IPS-20b (cell line): ENCODE results near the gene YIF1B.
"Not testable (repeated sequence)": the region's sequence is repeated elsewhere in the genome, so short reads cannot be mapped to it uniquely, and the experiment has no call there.

ENCODE experiments used
- H3K27ac ChIP-seq: one replicate; pipeline ENCODE4 v1.5.1; 2013; ENCODE audit warnings: low read length
- H3K27me3 ChIP-seq: 2 replicates; pipeline ENCODE4 v1.6.1; 2013; ENCODE audit warnings: mild to moderate bottlenecking, low read length, inconsistent platforms; ENCODE audit not compliant: insufficient read depth
- H3K36me3 ChIP-seq: 2 replicates; pipeline ENCODE4 v1.6.1; 2013; ENCODE audit warnings: low read depth, mild to moderate bottlenecking, inconsistent platforms, low read length, moderate library complexity; ENCODE audit not compliant: insufficient read depth
- H3K4me1 ChIP-seq: 2 replicates; pipeline ENCODE4 v1.6.1; 2013; ENCODE audit warnings: mild to moderate bottlenecking, control low read depth, inconsistent platforms, low read length, moderate library complexity; ENCODE audit not compliant: insufficient read depth
- H3K4me3 ChIP-seq: 2 replicates; pipeline ENCODE4 v1.5.1; 2013; ENCODE audit warnings: mild to moderate bottlenecking, low read length, inconsistent platforms
- H3K9ac ChIP-seq: 2 replicates; pipeline ENCODE4 v1.6.1; 2013; ENCODE audit warnings: low read depth, mild to moderate bottlenecking, inconsistent platforms, low read length, moderate library complexity
- H3K9me3 ChIP-seq: 2 replicates; pipeline ENCODE4 v1.6.1; 2013; ENCODE audit warnings: mild to moderate bottlenecking, low read depth, low read length, inconsistent platforms; ENCODE audit not compliant: insufficient read depth

Gene YIF1B

GRCh38 chr19:38267761-38268483, 47.8 kb downstream of the YIF1B start:
- Histone ChIP-seq H3K4me1 (peaks cover 34% of the 10 kb centered on the region), H3K9ac (peak overlapping the region; percentile 20; the same call in 1 of the 2 replicates), H3K27ac (no peak overlapping the region), H3K27me3 (no peaks in the 10 kb centered on the region), H3K36me3 (peaks cover 3% of the 10 kb centered on the region; the same call in 1 of the 2 replicates), H3K9me3 (no peaks in the 10 kb centered on the region), H3K4me3 (no peak overlapping the region)

DNA sequence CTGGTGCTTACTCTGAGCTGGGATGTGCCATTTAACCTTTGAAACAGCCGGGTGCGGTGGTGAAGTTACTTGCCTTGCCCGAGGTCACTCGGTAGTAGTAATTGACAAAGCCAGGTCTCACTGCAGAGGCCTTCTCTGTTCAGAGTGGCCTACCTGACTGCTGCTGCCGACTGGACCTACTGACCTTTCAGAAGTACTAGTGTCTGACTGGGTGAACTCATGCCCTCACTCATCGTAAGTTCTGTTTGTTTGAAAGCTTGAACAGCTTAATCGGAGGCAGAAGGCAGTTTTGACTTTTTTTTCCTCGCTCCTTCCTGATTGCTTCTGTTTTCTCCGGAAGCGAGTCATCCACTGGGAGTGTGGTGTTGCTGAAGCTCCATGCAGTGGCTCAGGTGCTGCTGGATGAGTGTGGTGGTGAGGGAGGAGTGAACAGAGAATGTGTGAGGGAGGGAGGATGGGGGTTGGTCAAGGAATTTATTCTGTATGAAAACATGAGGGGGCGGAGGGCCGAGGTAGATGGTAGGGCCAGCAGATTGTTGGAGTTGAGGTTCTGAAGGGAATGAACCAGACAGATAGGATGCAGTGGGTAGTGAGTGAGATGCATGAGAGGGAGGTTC, 48.7 kb downstream of the YIF1B start:
- Histone ChIP-seq H3K9me3 (no peaks in the 10 kb centered on the region), H3K36me3 (peaks cover 3% of the 10 kb centered on the region; the same call in 1 of the 2 replicates), H3K4me1 (peaks cover 36% of the 10 kb centered on the region), H3K27ac (no peak overlapping the region), H3K4me3 (peak overlapping the region; percentile 8; the same call in 1 of the 2 replicates), H3K27me3 (no peaks in the 10 kb centered on the region), H3K9ac (peak overlapping the region; percentile 14; the same call in 1 of the 2 replicates)

DNA sequence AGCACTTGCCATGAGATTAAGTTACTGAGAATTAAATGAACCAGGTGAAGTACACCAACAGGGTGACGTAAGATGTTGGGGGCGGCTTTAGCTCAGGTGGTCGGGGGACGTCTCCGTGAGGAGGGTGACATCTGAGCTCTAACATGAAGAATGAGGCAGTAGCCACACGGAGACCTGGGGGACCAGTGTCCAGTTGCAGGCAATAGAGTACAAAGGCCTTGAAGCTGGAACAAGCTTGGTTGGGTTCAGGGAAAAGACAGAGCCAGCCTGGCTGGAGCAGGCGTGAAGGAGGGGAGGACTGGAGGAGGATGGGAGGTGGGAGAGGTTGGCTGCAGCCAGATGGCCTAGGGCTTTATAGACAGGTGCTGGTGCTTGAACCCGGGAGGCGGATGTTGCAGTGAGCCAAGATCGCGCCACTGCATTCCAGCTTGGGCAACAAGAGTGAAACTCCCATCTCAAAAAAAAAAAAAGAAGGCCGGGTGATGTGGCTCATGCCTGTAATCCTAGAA, 49.8 kb downstream of the YIF1B start:
- peaks cover 3% of the 10 kb centered on the region; the same call in 1 of the 2 replicates for H3K36me3 ChIP-seq
- no peaks in the 10 kb centered on the region for H3K27me3 ChIP-seq
- H3K9me3 ChIP-seq, result no peaks in the 10 kb centered on the region
- H3K27ac ChIP-seq, result no peak overlapping the region
- H3K4me1 ChIP-seq, result peaks cover 36% of the 10 kb centered on the region
- peak overlapping the region; percentile 82 for H3K4me3 ChIP-seq
- H3K9ac ChIP-seq, result peak overlapping the region; percentile 95; the same call in 1 of the 2 replicates

DNA sequence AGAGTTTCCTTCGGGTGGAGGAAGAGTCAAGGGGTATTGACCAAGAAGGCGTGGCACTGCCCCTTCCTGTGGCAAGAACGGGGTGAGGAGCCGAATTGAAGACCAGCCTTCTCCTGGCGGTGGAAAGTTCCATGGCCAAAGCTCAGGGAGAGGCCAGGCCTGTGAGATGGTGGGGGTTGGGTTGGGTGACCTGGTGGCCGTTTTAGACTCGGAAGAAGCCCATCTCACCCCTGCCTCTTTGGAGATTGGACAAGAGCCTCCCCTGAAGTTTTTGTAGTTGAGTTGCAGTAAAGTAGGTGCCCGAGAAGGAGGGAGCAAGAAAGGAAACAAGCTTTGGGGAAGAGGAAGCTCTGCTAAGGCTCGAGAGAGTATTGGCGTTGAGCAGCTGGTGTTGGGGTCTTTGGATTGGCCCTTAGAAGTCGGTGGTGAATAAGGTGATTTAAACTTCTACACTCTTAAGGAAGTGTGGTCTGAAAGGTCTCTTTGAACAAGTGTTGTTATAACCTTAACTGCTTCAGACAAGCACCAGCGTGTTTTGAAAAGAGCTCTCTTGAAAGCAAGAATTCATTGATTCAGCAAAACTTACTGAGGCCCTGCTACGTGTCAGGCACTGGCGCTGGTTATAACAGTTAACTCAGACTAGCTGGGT, 50.4 kb downstream of the YIF1B start:
- Histone ChIP-seq H3K4me3 (peak overlapping the region; percentile 82), H3K27ac (peak overlapping the region; percentile 59), H3K36me3 (no peaks in the 10 kb centered on the region), H3K4me1 (peaks cover 34% of the 10 kb centered on the region), H3K9ac (peak overlapping the region; percentile 95), H3K27me3 (no peaks in the 10 kb centered on the region), H3K9me3 (no peaks in the 10 kb centered on the region)

DNA sequence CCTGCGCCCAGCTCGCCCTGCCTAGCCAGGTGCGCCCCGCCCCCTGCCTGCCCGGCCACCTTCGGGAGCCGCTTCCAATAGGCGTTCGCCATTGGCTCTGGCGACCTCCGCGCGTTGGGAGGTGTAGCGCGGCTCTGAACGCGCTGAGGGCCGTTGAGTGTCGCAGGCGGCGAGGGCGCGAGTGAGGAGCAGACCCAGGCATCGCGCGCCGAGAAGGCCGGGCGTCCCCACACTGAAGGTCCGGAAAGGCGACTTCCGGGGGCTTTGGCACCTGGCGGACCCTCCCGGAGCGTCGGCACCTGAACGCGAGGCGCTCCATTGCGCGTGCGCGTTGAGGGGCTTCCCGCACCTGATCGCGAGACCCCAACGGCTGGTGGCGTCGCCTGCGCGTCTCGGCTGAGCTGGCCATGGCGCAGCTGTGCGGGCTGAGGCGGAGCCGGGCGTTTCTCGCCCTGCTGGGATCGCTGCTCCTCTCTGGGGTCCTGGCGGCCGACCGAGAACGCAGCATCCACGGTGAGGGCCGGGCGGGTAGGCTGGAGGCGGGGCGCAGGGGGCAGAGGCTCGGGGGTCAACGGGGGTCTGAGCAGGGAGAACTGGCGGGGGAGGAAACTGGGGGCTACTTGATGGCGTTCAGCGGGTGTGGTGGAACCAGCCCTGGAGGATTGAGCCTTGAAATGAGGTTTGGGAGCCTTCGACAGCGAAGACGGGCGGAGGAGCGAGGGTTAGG, 51.1 kb downstream of the YIF1B start, which contains the start of gene SPINT2:
SPINT2 (plus strand) TSS at position 88 of the 727 bp plus-strand sequence; CDS start at position 408, 320 bp downstream.
- Histone ChIP-seq H3K27me3 (no peaks in the 10 kb centered on the region), H3K36me3 (no peaks in the 10 kb centered on the region), H3K9ac (peak within 1 kb of the TSS; percentile 95), H3K4me3 (peak within 1 kb of the TSS; percentile 82), H3K4me1 (peaks cover 30% of the 10 kb centered on the region), H3K27ac (peak within 1 kb of the TSS; percentile 59), H3K9me3 (no peaks in the 10 kb centered on the region)

- Histone ChIP-seq H3K9me3 (no peaks in the 10 kb centered on the region), H3K36me3 (no peaks in the 10 kb centered on the region), H3K27me3 (no peaks in the 10 kb centered on the region), H3K4me3 (peak overlapping the region; percentile 82; the same call in 1 of the 2 replicates), H3K27ac (peak overlapping the region; percentile 49), H3K4me1 (peaks cover 30% of the 10 kb centered on the region), H3K9ac (peak overlapping the region; percentile 57; the same call in 1 of the 2 replicates)
Observed at GRCh38 chr19:38263689-38264485, 51.9 kb downstream of the YIF1B start.

DNA sequence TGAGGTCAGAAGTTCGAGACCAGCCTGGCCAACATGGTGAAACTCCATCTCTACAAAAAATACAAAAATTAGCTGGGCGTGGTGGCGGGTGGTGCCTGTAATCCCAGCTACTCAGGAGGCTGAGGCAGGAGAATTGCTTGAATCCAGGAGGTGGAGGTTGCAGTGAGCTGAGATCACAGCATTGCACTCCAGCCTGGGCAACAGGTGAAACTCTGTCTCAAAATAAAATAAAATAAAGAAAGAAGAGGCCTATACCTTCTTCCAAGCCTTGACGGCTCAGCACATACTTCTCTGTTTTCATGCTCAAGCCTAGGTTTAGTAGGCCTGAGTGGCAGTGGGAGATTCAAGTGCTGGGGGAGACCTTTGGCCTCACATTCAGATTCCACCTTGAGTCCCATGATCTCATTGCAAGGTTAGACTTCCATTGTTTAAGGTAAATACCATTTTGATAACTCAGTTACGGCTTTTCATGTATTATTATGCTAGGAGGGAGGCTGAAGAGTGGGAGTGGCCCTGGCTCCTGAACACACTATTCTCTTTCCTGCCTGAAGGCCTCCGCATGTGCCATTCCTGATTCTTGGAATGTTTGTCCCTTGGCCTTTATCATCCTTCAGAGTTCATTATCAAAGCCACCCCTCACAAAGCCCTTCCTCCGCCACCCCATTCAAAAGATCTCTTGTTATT, 53.0 kb downstream of the YIF1B start:
- H3K27ac ChIP-seq, result no peak overlapping the region
- H3K9me3 ChIP-seq, result no peaks in the 10 kb centered on the region
- peaks cover 24% of the 10 kb centered on the region for H3K4me1 ChIP-seq

GRCh38 chr19:38261942-38262341, 53.8 kb downstream of the YIF1B start:
- not testable (repeated sequence) for H3K36me3 ChIP-seq, H3K4me3 ChIP-seq, H3K27ac ChIP-seq, H3K9ac ChIP-seq, H3K9me3 ChIP-seq, H3K27me3 ChIP-seq
- H3K4me1 ChIP-seq, result peaks cover 17% of the 10 kb centered on the region; the same call in 1 of the 2 replicates

More for the DNA sequence above, 53.0 kb downstream of the YIF1B start:
- Histone ChIP-seq H3K27me3 (no peaks in the 10 kb centered on the region), H3K4me3 (no peak overlapping the region), H3K9ac (no peak overlapping the region), H3K36me3 (no peaks in the 10 kb centered on the region)

DNA sequence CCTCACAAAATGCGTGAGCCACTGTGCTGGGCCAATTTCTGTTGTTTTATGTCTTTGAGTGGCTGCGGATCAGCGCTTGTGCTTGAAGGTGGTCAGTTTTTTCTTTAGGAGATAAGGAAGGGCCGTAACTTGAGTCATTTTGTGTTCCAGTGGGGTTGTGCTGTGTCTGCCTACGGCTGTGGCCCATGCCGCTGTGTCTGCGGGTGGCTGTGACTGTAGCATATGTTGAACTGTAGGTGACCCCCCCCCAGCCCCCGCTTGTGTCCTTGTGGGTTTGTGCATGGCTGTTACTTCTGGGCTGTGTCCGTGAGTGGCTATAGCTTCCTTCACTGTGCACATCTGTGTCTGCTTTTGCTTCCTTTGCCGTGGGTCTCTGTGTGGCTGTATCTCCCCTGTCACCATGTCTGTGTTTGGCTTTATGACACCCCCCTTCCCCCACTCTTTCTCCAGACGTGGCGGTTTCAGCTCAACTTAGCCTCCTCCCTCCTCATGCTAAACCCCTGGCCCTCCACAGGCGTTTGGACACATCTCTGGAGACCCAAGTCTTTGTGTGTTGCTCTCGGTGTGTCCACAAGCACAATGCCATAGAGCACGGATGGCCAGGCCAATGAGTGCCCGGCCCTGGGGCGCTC, 60.2 kb downstream of the YIF1B start:
- H3K9ac ChIP-seq, result peak overlapping the region; percentile 21; the same call in 1 of the 2 replicates

GRCh38 chr19:38253788-38254187, 62.0 kb downstream of the YIF1B start:
- no peaks in the 10 kb centered on the region for H3K9me3 ChIP-seq
- H3K27me3 ChIP-seq, result peaks cover 23% of the 10 kb centered on the region; the same call in 1 of the 2 replicates
- no peaks in the 10 kb centered on the region for H3K36me3 ChIP-seq
- no peak overlapping the region for H3K4me3 ChIP-seq
- no peak overlapping the region for H3K9ac ChIP-seq
- peaks cover 27% of the 10 kb centered on the region for H3K4me1 ChIP-seq
- no peak overlapping the region for H3K27ac ChIP-seq

More for the DNA sequence above, 60.2 kb downstream of the YIF1B start:
- Histone ChIP-seq H3K36me3 (no peaks in the 10 kb centered on the region), H3K27me3 (peaks cover 23% of the 10 kb centered on the region; the same call in 1 of the 2 replicates), H3K9me3 (no peaks in the 10 kb centered on the region), H3K27ac (no peak overlapping the region), H3K4me1 (peaks cover 25% of the 10 kb centered on the region), H3K4me3 (peak overlapping the region; percentile 61)
